Urinary bladder (tissue), 4 donors: ENCODE data around the gene RNU6-7. TPM values are rescaled to one million over a fixed set of nuclear protein-coding genes. Genes with fewer than 3 reads are reported as not detected.

Source experiments
- DNase-seq: peaks from one replicate; pipeline ENCODE4 v3.0.0-alpha.2; 2015; ENCODE audit errors: extremely low spot score
- H3K27ac ChIP-seq: one replicate; pipeline ENCODE4 v1.5.1; 2013; ENCODE audit warnings: low read depth, mild to moderate bottlenecking, moderate library complexity
- H3K36me3 ChIP-seq: one replicate; pipeline ENCODE4 v1.6.1; 2013; ENCODE audit warnings: mild to moderate bottlenecking, moderate library complexity; ENCODE audit not compliant: insufficient read depth
- H3K4me1 ChIP-seq: one replicate; pipeline ENCODE4 v1.6.1; 2013; ENCODE audit warnings: mild to moderate bottlenecking, moderate library complexity; ENCODE audit not compliant: insufficient read depth
- H3K4me3 ChIP-seq: one replicate; pipeline ENCODE4 v1.5.1; 2013; ENCODE audit warnings: low read depth, low read length
- WGBS: extraction: QIAGEN DNeasy Blood & Tissue Kit; methylation state at CpG from one replicate; pipeline ENCODE4 v1.1.7; 2013; 5-methylcytosine and 5-hydroxymethylcytosine counted together
- polyA plus RNA-seq: library from polyadenylated mRNA; stranded (reverse); fragments of 200-250 nt; gene quantifications from one replicate; pipeline ENCODE4 v1.2.3, GENCODE V29; 2013
- total RNA-seq: library from RNA; depleted of rRNA; stranded (reverse); fragments of >200 nt; gene quantifications from one replicate; pipeline ENCODE4 v1.2.3, GENCODE V29; 2014
- donor health status: healthy with polysubstance abuse.
- donor health status: healthy.

RNU6-7 gene
- total and polyA plus RNA-seq, 2 donors = not detected

- H3K4me1 ChIP-seq = no peaks in the 10 kb centered on the region
- 62% methylated on average over 1 of the region's 1 CpG for WGBS
- H3K27ac ChIP-seq = no peak overlapping the region
- no peak for DNase-seq
- no peaks in the 10 kb centered on the region for H3K36me3 ChIP-seq
- H3K4me3 ChIP-seq = no peak overlapping the region
These were observed 3.9 kb upstream of the RNU6-7 start for GRCh38 chr14:32197919-32198318.

- Histone ChIP-seq H3K27ac (no peak overlapping the region), H3K36me3 (no peaks in the 10 kb centered on the region), H3K4me1 (no peaks in the 10 kb centered on the region), H3K4me3 (peak overlapping the region; percentile 68)
- DNase-seq = no peak
- WGBS = 12% methylated on average over 14 of the region's 14 CpGs
These were observed 1.3 kb upstream of the RNU6-7 start for GRCh38 chr14:32200368-32201192.

GRCh38 chr14:32201193-32201815 lies 541 bp upstream of the RNU6-7 start:
- no peaks in the 10 kb centered on the region for H3K4me1 ChIP-seq
- peak; percentile 70 for DNase-seq
- H3K4me3 ChIP-seq = peak overlapping the region; percentile 68
- H3K36me3 ChIP-seq = no peaks in the 10 kb centered on the region
- peak overlapping the region; percentile 47 for H3K27ac ChIP-seq
- under 1% methylated on average over 46 of the region's 46 CpGs for WGBS

- 5% methylated on average over 8 of the region's 8 CpGs for WGBS
- Histone ChIP-seq H3K4me3 (peak overlapping the region; percentile 68), H3K36me3 (no peaks in the 10 kb centered on the region), H3K27ac (peak overlapping the region; percentile 0), H3K4me1 (no peaks in the 10 kb centered on the region)
- DNase-seq = no peak
These were observed 699 bp downstream of the RNU6-7 start for GRCh38 chr14:32202491-32202997.

GRCh38 chr14:32202998-32203882 lies 1.4 kb downstream of the RNU6-7 start, which contains the start of gene RNU6-8:
RNU6-8 (minus strand) TSS chr14:32203269.
- DNase-seq = peak; percentile 88
- peak within 1 kb of the TSS; percentile 84 for H3K27ac ChIP-seq
- peak within 1 kb of the TSS; percentile 68 for H3K4me3 ChIP-seq
- no peaks in the 10 kb centered on the region for H3K36me3 ChIP-seq
- H3K4me1 ChIP-seq = no peaks in the 10 kb centered on the region
- WGBS = under 1% methylated on average over 57 of the region's 57 CpGs

GRCh38 chr14:32203928-32204357 lies 2.1 kb downstream of the RNU6-7 start:
- H3K4me1 ChIP-seq = no peaks in the 10 kb centered on the region
- WGBS = 7% methylated on average over 14 of the region's 14 CpGs
- DNase-seq = peak; percentile 54
- H3K36me3 ChIP-seq = no peaks in the 10 kb centered on the region
- H3K4me3 ChIP-seq = peak overlapping the region; percentile 68
- no peak overlapping the region for H3K27ac ChIP-seq

GRCh38 chr14:32205554-32205953 lies 3.7 kb downstream of the RNU6-7 start:
- WGBS = 92% methylated on average over 3 of the region's 3 CpGs
- Histone ChIP-seq H3K4me3 (no peak overlapping the region), H3K4me1 (no peaks in the 10 kb centered on the region), H3K27ac (no peak overlapping the region), H3K36me3 (no peaks in the 10 kb centered on the region)
- DNase-seq = no peak

GRCh38 chr14:32205984-32206383 lies 4.1 kb downstream of the RNU6-7 start:
- WGBS = 69% methylated on average over 4 of the region's 4 CpGs
- DNase-seq = no peak
- H3K4me1 ChIP-seq = no peaks in the 10 kb centered on the region
- H3K36me3 ChIP-seq = no peaks in the 10 kb centered on the region
- no peak overlapping the region for H3K4me3 ChIP-seq
- H3K27ac ChIP-seq = no peak overlapping the region

GRCh38 chr14:32206552-32206951 lies 4.7 kb downstream of the RNU6-7 start:
- Histone ChIP-seq H3K4me1 (no peaks in the 10 kb centered on the region), H3K36me3 (no peaks in the 10 kb centered on the region), H3K4me3 (no peak overlapping the region), H3K27ac (no peak overlapping the region)
- no peak for DNase-seq
- WGBS = 63% methylated on average over 2 of the region's 2 CpGs

GRCh38 chr14:32208490-32208889 lies 6.6 kb downstream of the RNU6-7 start:
- WGBS = 81% methylated on average over 3 of the region's 3 CpGs
- no peak for DNase-seq
- Histone ChIP-seq H3K4me1 (no peaks in the 10 kb centered on the region), H3K36me3 (no peaks in the 10 kb centered on the region), H3K27ac (no peak overlapping the region), H3K4me3 (no peak overlapping the region)

- Histone ChIP-seq H3K27ac (no peak overlapping the region), H3K4me1 (no peaks in the 10 kb centered on the region), H3K4me3 (no peak overlapping the region), H3K36me3 (no peaks in the 10 kb centered on the region)
- DNase-seq = no peak
These were observed 7.6 kb downstream of the RNU6-7 start for GRCh38 chr14:32209471-32209870.

GRCh38 chr14:32211068-32211404 lies 9.2 kb downstream of the RNU6-7 start:
- WGBS = 96% methylated on average over 3 of the region's 3 CpGs
- Histone ChIP-seq H3K36me3 (no peaks in the 10 kb centered on the region), H3K27ac (no peak overlapping the region), H3K4me1 (no peaks in the 10 kb centered on the region), H3K4me3 (no peak overlapping the region)
- no peak for DNase-seq

- no peaks in the 10 kb centered on the region for H3K36me3 ChIP-seq
- H3K27ac ChIP-seq = no peak overlapping the region
- no peaks in the 10 kb centered on the region for H3K4me1 ChIP-seq
- no peak overlapping the region for H3K4me3 ChIP-seq
- no peak for DNase-seq
These were observed 11.0 kb downstream of the RNU6-7 start for GRCh38 chr14:32212833-32213232.
